ENCODE data around the gene DAP.

GRCh38 chr5:10672146-10673016, 88.7 kb downstream of the DAP start:
- TF ChIP-seq CTCF (IDR thresholded peaks at IDR 0.05) (no peak), POLR2A (IDR thresholded peaks at IDR 0.05) (no peak), POLR2AphosphoS5 (IDR thresholded peaks at IDR 0.05) (no peak)
